ENCODE measurements around the gene NCKAP5.

NCKAP5 gene

GRCh38 chr2:133045787-133046186 lies 522.5 kb downstream of the NCKAP5 start:
- no peak for DNase-seq (ENCODE audit: low read depth)
- no peak overlapping the region for H3K4me3 ChIP-seq (ENCODE audit: low read depth, low read length)
- TF ChIP-seq CTCF (IDR thresholded peaks at IDR 0.05; ENCODE audit: insufficient read depth, low read depth, low read length, missing control alignments): no peak

GRCh38 chr2:133044556-133044955 lies 523.7 kb downstream of the NCKAP5 start:
- H3K4me3 ChIP-seq (ENCODE audit: low read depth, low read length): no peak overlapping the region
- TF ChIP-seq CTCF (IDR thresholded peaks at IDR 0.05; ENCODE audit: insufficient read depth, low read depth, low read length, missing control alignments): no peak
- no peak for DNase-seq (ENCODE audit: low read depth)

- TF ChIP-seq CTCF (IDR thresholded peaks at IDR 0.05; ENCODE audit: insufficient read depth, low read depth, low read length, missing control alignments): no peak
- no peak for DNase-seq (ENCODE audit: low read depth)
- no peak overlapping the region for H3K4me3 ChIP-seq (ENCODE audit: low read depth, low read length)
Observed at GRCh38 chr2:133040170-133040569, 528.1 kb downstream of the NCKAP5 start.

GRCh38 chr2:133039531-133039930 lies 528.7 kb downstream of the NCKAP5 start:
- no peak for DNase-seq (ENCODE audit: low read depth)
- no peak overlapping the region for H3K4me3 ChIP-seq (ENCODE audit: low read depth, low read length)
- TF ChIP-seq CTCF (IDR thresholded peaks at IDR 0.05; ENCODE audit: insufficient read depth, low read depth, low read length, missing control alignments): no peak

- no peak for DNase-seq (ENCODE audit: low read depth)
- TF ChIP-seq CTCF (IDR thresholded peaks at IDR 0.05; ENCODE audit: insufficient read depth, low read depth, low read length, missing control alignments): no peak
Observed at GRCh38 chr2:133026536-133027177, 541.6 kb downstream of the NCKAP5 start.

GRCh38 chr2:133025004-133025403 lies 543.3 kb downstream of the NCKAP5 start:
- no peak overlapping the region for H3K4me3 ChIP-seq (ENCODE audit: low read depth, low read length)
- no peak for TF ChIP-seq CTCF (IDR thresholded peaks at IDR 0.05; ENCODE audit: insufficient read depth, low read depth, low read length, missing control alignments)
- no peak for DNase-seq (ENCODE audit: low read depth)

More at GRCh38 chr2:133026536-133027177, 541.6 kb downstream of the NCKAP5 start:
- H3K4me3 ChIP-seq (ENCODE audit: low read depth, low read length): no peak overlapping the region

Measured in GM12865 (cell line).